ENCODE results near the gene KAT6B.

DNA sequence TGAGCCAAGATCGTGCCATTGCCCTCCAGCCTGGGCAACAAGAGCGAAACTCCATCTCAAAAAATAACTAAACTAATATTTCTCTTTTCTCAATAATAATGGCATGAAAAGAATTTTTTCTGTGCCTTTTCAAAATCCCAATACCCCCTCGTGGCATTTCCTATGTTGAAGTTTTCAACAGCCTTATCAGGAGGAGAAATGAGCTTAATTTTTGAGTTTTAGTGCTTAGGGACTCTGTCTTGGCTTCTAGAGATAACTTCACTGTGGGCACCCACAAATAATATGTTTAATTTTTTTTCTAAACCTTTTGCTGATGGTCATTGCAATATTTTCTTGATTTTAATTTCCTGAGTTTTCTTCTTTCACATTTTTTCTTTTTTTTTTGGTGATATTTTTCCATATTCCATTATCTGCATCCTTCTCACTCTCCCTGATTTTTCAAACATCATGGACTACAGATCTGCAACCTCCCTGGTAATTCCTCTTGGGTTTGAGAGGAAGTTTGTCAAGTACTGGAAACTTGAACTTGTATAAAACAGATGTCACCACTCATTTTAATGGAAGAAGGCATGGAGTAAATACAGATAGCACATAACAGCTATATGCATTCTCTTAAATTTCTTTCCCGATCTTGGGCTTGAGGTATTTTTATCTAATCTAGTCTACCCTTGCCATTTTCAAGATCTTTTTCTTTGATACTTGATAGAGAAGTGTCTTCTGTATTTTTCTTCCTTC, 84.0 kb downstream of the KAT6B start:
- TF ChIP-seq POLR2A (IDR thresholded peaks at IDR 0.05) (no peak), POLR2AphosphoS5 (IDR thresholded peaks at IDR 0.05) (no peak)
- TF ChIP-seq, protein P1, sequence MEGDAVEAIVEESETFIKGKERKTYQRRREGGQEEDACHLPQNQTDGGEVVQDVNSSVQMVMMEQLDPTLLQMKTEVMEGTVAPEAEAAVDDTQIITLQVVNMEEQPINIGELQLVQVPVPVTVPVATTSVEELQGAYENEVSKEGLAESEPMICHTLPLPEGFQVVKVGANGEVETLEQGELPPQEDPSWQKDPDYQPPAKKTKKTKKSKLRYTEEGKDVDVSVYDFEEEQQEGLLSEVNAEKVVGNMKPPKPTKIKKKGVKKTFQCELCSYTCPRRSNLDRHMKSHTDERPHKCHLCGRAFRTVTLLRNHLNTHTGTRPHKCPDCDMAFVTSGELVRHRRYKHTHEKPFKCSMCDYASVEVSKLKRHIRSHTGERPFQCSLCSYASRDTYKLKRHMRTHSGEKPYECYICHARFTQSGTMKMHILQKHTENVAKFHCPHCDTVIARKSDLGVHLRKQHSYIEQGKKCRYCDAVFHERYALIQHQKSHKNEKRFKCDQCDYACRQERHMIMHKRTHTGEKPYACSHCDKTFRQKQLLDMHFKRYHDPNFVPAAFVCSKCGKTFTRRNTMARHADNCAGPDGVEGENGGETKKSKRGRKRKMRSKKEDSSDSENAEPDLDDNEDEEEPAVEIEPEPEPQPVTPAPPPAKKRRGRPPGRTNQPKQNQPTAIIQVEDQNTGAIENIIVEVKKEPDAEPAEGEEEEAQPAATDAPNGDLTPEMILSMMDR (IDR thresholded peaks at IDR 0.05) = no peak
